ENCODE data around the gene IFNA6. TPM values are rescaled to one million over a fixed set of nuclear protein-coding genes. Genes with fewer than 3 reads are reported as not detected.
"Not testable (repeated sequence)": the region's sequence is repeated elsewhere in the genome, so short reads cannot be mapped to it uniquely, and the experiment has no call there.

Gene IFNA6
- not detected for total RNA-seq

DNA sequence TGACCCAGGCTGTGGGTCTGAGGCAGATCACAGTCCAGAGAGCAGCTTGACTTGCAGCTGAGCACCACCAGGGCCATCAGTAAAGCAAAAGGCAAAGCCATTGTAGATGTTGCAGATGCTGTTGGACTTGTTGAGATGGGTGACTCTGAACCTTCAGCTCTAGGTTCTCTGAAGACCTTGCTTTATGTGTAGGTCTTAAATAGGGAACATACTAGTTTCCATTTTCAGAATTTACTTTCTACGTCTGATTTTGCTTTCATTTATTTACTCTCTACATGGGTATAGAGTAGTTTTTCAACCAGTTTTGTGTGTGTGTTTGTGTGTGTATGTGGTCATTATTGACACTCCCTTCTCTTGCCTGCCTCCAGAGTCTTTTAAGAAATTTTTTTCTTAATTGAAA, at the start of gene IFNA6:
IFNA6 (minus strand) TSS at position 101 of the 400 bp plus-strand sequence; CDS start at position 101, 0 bp downstream.
- ATAC-seq, result no peak

DNA sequence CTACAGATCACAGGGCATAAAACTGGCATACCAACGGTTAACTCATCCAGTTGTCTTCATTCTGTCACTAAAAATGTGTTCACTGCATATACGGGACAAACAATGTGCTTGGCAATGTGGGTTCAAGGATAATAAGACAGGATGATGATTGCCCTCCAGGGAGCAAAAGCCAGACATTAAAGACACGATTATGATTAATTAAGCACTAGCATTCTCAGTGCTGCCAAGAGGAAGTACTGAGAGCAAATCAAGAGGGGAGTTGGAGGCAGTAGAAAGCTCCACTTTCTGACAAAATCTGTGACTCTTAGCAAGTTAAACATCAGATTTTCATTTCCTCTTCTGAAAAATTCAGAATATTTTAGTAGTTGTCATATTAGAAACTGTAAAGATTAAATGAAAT, 49.3 kb upstream of the IFNA6 start:
- ATAC-seq, result no peak

DNA sequence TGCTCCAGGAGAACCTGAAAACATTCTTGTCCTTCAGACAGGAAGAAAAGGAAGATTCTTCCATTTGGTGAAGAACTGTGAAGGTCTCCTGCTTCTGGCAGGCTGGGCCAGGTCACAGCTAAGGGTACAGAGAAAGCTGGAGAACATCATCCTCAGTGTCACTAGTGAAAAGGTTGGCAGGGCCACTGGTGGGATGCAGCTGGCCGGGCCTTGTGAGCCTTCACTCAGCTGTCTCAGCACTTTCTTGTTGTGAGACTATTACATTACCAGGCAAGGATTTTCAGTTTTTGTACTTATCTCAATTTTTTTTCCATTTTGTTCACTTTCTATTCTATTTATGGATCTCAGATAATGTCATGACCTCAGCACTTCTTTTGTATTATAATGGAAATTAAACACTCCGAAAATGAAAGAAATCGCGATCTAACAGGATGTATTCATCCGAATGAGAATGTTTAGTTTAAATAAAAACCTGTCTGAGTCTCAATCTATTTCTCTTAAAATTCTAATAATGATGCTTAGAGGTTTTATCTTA, 48.3 kb upstream of the IFNA6 start:
- no peak for ATAC-seq

DNA sequence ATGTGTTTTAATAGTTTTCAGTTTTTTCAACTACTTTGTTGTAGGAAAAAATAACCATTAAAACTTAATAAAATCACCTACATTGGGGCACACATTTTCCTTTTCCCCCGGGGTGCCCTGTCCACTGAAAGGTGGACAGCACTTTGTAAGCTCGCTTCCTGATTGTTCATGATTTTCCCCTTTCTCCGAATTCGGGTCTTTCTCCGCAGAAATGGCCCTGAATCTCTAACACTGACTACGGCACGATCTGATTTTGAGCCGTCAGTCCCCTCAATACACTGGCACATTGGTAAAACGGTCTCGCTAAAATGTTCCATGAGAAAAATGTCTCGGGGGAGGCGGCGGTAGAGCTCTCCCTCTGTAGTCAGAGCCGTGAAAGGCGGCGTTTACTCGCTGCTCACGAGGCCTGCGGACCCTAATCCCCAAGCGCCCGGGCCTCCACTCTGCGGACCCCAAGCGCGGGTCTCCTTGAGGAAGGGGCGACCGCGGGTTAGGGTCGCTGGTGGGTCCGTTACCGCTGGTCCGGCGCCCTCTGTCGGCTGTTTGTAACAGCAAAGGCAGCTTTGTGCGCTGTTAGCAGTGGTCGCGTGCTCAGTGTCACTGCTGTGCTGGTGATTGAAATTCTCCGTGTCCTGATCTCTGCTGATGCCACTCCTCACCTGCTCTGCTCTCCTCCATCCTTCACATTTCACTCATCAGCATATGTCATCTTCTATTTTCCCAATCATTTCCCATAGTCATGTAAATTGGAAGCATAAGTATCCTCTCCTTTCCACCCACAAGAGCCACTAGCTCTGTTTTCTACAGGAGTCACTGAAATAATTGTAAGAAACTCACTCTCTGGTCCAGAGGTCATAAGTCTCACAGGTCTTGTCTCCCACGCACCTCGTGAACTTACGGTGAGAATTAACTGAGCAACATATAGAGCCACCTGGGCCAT, 45.4 kb upstream of the IFNA6 start:
- no peak for ATAC-seq

DNA sequence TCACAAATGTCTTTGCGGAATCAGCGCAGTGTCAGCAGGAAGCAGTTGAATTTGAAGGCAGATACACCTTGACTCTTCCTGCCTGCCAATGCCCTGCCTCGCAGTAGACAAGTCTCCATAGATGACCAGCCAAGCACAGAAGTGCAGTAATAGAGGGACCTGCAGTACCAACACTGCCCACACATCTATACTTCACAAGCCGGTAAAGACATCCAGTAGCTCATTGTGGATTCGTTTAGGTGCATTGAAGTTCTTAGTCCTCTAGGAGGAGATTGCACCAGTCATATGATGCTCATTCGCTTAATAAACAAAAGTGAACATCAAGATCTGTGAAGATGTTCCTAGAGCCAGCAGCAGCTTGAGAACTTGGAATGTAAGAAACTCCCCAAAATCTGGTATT, 41.6 kb upstream of the IFNA6 start:
- ATAC-seq, result peak; percentile 64

DNA sequence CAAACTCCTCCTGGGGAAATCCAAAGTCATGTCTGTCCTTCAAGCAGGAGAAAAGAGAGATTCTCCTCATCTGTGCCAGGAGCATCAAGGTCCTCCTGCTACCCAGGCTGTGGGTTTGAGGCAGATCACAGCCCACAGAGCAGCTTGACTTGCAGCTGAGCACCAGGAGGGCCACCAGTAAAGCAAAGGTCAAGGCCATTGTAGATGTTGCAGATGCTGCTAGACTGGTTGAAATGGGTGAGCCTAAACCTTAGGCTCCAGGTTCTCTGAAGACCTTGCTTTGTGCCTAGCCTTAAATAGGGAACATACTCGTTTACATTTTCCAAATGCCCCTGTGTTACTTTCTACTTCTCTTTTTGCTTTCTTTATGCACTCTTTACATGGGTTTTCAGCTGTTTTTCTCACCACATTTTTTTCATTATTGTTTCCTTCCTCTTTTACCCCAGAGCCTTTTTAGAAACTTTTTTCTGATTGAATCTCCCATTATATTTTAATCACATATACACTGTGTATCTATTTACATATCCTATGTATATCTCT, 34.5 kb upstream of the IFNA6 start, which contains the start of gene IFNA2:
IFNA2 (minus strand) TSS at position 268 of the 540 bp plus-strand sequence; CDS start at position 199, 69 bp downstream.
- no peak for ATAC-seq

DNA sequence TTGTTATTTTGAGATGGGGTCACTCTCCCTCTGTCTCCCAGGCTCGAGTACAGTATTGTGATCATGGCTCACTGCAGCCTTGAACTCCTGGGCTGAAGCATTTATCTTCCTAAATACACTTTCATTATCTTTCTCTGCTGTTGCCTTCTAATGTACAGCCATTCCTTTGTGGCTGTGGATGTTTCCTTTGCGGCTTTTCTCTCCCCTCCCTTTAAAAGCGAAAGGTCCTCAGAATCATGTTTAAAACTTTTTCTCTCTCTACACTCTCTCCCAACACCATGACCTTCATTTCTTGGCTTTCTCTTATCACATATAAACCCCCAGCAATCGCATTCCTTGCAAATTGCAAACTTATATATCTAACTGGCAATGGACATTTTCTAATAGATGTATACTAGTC, 32.9 kb upstream of the IFNA6 start:
- no peak for ATAC-seq

DNA sequence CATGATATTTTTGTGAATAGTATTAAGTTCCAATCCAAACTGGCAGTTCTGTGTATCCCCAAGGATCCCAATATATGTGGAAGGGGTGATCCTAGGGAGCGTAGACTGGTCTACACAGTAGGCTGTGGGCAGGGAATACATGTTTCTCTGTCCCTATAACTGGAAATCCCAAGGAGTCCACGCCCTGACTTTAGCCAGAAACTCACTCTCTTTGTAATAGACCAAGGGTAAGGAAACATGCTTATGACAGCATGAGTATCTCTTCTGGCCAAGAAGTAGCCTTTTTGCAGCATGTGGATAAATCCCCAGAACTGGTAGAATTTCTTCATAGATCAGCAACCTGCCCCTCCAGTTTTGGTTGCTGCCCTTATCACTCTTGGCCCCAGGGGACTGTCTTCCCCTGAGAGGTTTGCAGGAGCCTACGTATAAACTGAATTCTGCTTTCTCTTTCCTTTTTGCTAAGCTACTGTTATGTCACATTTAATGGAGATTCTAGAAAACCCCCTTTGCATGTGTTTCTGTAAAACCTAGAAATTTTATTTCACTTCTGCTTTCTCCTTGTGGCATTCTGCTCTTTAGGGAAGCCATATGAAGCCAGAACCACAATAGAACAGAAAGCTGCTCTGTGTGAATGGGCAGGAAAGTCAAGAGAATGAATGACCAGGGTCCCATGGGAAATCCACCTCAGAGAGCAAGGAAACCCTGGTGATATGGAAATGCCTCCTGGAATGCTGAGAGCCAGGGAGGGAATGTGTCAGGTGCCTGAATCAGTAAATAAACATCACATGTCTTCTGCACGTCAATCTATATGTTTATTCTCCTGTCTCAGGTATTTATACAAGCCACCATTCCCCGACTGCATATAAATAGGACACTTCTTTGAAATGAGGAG, 31.0 kb upstream of the IFNA6 start:
- ATAC-seq, result no peak

DNA sequence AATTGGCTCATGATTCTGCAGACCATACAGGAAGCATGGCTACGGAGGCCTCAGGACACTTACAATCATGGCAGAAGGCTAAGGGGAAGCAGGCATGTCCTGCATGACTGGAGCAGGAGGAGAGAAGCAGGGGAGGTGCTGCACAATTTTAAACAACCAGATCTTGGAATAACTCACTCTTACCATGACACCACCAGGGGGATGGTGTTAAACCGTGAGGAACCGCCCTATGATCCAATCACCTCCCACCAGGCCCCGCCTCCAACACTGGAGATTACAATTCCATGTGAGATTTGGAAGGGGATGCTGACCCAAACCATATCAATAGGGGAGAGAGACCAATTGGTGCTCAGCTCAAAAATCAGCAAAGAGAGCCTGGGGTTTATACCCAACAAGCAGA, 20.8 kb upstream of the IFNA6 start:
- not testable (repeated sequence) for ATAC-seq

DNA sequence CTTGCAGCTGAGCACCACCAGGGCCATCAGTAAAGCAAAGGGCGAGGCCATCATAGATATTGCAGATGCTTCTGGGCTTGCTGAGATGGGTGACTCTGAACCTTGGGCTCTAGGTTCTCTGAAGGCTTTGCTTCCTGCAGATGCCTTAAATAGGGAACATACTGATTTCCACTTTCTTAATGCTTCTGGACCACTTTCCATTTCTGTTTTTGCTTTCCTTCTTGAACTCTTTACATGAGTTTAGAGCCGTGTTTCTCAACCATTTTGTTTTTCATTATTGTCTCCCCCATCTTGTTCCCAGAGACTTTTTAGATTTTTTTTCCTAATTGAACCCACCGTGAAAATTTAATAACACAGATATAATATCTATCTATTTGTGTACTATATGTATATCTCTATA, 17.3 kb upstream of the IFNA6 start, which contains the start of gene IFNA13:
IFNA13 (minus strand) TSS at position 101 of the 400 bp plus-strand sequence; CDS start at position 54, 47 bp downstream.
- no peak for ATAC-seq

DNA sequence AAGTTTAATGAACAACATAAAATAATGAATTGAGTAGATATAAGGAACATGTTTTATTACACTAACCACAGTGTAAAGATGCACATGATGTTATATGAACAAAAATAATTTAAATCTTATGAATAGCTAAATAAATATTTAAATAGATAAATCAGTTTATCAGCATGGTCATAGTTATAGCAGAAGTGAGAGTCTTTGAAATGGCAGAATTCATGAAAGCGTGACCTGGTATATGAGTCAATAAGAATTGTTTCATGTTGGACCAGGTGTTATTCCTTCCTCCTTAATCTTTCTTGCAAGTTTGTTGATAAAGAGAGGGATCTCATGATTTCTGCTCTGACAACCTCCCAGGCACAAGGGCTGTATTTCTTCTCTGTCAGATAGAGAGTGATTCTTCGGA, 16.5 kb upstream of the IFNA6 start:
- ATAC-seq, result not testable (repeated sequence)

DNA sequence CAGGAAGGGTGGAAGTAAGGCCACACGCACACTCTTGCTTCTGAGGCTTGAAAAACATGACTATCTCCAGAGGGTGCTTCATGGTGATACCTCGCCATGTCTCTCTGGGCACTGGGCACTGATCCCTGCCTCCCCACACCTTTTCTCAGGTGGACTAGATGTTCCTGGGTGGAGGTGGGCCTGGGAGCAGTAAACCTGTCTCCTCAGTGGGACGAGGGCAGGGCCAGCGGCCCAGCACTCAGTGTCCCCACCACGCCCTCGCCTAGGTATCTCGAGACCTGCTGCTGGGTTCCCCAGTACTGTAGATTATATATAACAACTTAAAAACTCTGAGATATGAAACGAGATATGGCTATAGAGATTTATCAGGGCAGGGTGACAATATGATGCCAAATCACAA, 11.6 kb upstream of the IFNA6 start:
- ATAC-seq, result no peak

DNA sequence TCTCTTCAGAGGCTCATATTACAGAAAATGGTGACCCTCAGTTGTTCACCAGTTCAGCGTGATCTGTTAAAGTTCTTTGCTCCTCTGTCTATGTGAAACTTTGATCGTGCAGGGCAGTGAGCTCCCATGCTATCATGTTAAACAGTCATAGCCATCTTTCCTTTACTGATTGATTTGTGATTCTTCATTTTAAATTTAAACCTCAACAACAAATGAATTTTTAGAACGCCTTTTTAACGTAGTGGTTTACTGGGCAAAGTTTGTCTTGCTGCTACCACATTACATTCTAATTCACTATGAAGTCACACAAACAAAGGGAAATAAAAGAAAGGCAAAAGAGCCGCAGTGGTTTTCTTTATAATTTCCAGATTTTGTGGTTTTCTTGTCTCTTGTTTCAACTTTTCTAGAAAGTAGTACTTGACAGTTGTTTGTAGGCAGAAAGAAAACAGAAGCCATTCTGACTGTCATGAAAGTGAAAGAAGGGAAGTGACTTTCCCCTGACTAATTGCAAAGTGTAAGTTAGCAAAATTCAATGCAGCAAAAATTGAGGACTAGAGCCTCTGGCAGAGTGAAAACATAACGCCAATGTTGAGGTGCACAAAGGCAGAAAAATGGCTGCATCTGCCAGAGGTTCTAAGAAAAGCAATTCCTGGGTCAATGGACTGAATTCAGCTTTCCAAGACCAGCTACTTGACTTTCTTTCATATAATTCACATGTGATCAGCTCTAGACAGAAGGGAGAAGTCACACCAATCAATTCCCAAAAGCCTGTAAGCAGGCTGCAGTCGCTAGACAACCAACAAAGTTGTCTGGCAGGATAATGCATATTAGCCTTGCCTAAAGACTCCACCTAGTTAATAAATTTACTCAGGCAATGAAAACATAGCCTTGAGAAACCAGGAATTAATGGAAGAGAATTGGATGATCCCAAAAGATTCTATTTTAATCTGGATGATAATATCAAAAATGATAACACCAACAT, 7.1 kb upstream of the IFNA6 start:
- ATAC-seq, result no peak

DNA sequence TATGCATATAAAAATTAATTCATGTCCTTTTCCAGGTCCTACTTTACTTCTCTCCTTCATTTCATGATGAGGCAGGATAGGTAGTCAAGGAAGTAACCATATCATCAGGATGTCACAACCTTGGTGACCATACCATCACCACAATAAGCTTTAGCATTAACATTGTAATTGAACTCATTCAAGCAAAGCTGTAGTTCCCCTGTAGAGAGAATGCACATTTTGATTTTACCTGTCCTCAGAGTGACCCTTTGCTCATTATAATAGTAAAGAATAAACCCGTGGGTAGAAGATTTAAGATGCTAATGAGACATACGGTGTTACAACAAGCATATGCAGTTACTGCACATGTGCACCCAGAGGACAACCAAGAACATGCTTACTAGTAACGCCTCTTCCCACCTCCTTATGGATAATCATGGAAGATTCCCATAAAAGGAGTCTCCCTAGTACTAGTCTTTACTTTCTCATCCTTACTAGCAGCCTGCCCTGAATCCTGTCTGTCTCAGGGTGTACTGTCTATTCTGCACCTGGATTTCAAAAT, 2.2 kb downstream of the IFNA6 start:
- ATAC-seq, result no peak

DNA sequence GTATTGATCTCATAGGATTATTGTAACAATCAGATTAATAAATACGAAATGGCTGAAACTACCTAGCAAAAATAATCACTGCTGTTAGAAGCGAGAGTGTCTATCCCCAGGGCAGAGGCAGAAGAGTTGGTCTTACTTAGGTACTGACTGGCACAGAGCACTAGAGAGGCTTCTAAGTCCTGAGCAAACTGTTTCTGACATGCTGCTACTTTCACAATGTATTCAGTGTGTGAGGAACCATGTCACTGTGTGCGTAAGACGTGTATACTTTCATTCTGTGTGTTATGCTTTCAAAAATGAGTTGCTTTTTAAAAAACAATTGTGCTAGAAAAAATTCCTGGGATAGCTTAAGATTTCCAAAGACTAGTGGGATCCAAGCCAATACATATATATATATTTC, 10.0 kb downstream of the IFNA6 start:
- no peak for ATAC-seq

DNA sequence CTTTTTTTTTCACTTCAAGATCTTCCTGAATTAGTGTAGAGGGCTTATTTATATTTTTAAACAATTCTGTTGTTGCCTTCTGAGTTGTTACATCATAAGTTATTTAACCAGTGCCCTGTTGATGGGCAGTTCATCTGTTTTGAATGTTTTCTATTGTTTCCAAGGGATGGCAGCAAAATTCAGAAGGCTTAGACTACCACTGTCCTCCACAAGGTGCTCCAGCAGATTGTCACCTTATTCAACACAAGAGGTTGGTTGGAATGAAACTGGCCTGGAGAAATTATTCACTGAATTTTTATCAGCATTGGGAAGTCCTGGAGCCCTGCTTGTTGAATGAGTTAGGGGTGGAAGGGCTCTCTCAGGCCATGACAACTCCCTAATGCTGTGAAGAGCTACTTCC, 14.2 kb downstream of the IFNA6 start:
- no peak for ATAC-seq

DNA sequence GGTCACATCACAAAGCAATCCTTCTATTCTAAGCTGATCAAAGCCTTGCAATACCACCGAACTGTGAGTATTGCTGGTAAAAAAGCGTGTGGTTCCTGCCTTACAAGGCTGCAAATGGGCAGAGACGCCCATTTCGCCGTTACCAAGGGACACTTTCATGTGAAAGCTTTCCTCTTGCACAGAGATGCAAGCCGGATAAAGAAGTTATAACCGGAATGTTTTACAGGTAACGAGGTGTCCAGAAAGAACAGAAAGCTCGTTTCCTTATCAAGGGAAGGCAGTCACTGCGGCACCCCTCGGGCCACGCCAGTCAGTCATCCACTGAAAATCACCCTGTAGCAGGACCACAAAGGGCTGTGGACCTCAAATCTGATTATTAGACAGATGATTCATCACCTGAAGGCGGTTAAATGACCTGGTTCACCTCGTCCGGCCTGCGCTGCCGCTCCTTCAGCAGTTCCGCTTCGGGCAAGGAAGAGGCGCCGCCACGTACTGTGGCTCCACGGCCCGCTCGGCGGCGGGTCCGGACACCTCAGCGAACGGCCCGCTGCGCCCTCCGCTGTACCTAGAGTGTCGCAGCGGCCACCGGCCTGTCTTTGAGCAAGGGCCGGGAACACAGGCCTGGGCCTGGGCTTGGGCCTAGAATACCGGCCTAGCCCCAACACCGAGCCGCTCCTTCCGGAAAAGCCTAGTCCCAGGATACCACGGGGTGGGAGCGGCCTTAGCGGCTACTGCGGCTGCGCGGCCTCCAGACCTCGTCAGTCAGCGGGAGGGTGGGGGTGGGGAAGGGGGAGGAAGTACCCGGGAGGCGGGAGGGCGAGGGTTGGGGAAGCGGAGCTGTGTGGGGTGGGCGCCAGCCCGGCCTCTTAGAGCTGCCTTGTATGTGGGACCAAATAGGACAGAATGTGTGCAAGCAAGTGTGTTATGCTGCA, 15.7 kb downstream of the IFNA6 start, which contains the start of gene KLHL9:
KLHL9 (minus strand) TSS at position 704 of the 932 bp plus-strand sequence; CDS start at position 159, 545 bp downstream.
- peak; percentile 100 for ATAC-seq

DNA sequence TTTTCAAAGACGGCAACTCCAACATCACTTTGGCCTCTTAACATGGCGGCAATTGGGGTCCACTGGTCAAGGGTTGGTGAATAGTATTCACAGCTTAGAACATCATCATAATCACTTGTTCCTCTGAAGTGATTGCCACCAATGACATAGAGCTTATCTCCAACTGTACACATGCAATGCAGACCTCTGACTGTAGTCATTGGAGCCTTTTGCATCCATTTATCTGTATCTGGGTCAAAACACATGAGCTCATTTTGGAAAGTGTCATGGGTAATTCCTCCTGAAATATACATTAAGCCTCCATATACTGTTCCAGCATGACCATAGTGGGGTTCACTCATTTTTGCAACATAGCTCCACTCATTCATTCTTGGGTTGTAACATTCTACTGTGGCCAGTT, 17.5 kb downstream of the IFNA6 start:
- ATAC-seq, result no peak

DNA sequence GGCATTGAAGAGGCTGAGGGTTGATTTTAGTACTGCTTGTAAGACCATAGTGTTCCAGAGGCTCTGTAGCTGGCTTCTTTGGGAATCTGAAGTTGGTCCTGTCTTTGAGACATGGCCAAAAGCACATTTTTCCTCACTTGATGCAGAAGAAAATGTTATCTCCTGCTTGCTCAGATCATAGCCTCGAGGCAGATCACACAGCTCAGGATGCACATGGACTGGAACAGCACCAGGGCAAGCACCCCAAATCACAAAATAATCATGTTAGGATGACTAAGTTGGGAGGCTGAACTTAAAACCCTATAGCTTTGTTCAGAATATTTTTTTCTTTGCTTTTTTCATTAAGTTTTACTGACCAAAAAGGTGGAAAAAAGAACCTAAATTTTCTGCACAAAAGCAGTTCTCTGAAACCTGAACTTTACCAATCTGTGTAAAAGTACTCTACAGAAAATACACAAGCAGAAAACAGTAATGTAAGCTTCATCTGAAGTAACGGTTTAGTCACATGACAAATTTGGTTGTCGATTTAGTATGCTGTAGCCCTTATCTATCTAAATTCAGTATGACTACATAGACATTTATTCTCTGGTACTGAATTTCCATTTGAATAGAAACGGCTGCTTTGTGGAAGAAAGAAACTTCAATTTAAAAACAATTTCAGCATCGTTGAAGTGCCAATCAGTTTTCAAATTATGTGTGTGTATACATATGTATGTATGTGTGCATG, 18.8 kb downstream of the IFNA6 start:
- no peak for ATAC-seq
